ENCODE measurements around the gene CNMD. TPM values are rescaled to one million over a fixed set of nuclear protein-coding genes. Genes with fewer than 3 reads are reported as not detected.

CNMD gene
- polyA plus RNA-seq, 1 of the 3 experiments (the other 2 are of a cell fraction): not detected

GRCh38 chr13:52696566-52696965 is 43.1 kb downstream of the CNMD start:
- Histone ChIP-seq H3K9ac (no peak overlapping the region), H3K4me1 (ENCODE audit: control insufficient read depth in 1 of 2, insufficient read depth in 2 of 2, low read depth in 1 of 2, low read length in 1 of 2) (no peaks in the 10 kb centered on the region), H3K27ac (ENCODE audit: low read depth in 2 of 2, low read length in 1 of 2) (no peak overlapping the region), H4K20me1 (ENCODE audit: insufficient read depth) (no peaks in the 10 kb centered on the region), H2AFZ (ENCODE audit: low read depth) (no peak overlapping the region), H3K4me3 (ENCODE audit: low read depth in 2 of 2, low read length in 1 of 2) (no peak overlapping the region), H3F3A (replicated peaks; ENCODE audit: insufficient read depth) (no peaks in the 10 kb centered on the region), H3K27me3 (ENCODE audit: insufficient read depth) (no peaks in the 10 kb centered on the region), H3K4me2 (no peak overlapping the region), H3K9me3 (no peaks in the 10 kb centered on the region), H3K36me3 (replicated peaks in 1 of 2; ENCODE audit: control insufficient read depth in 1 of 2, insufficient read depth in 2 of 2, low read length in 1 of 2) (peaks cover 4 to 8% of the 10 kb centered on the region in 2 experiments), H3K9me2 (no peaks in the 10 kb centered on the region), H3K79me2 (ENCODE audit: insufficient read depth) (no peaks in the 10 kb centered on the region)
- ChIA-PET CTCF (no interaction called here), POLR2A (no interaction called here)
- no peak for DNase-seq
- TF ChIP-seq MXI1 (IDR thresholded peaks at IDR 0.05; ENCODE audit: low read depth, low read length) (no peak), POLR2AphosphoS5 (IDR thresholded peaks at IDR 0.05; ENCODE audit: low read depth, low read length) (no peak), RFX5 (IDR thresholded peaks at IDR 0.05; ENCODE audit: low read length) (no peak), FOXM1 (IDR thresholded peaks at IDR 0.05; ENCODE audit: low read depth) (no peak), TCF12 (IDR thresholded peaks at IDR 0.05) (no peak), IRF3 (IDR thresholded peaks at IDR 0.05; ENCODE audit: low read depth, low read length) (no peak), YY1 (IDR thresholded peaks at IDR 0.05; ENCODE audit: low read depth) (no peak), RAD21 (IDR thresholded peaks at IDR 0.05; ENCODE audit: low read length) (no peak), RXRA (IDR thresholded peaks at IDR 0.05; ENCODE audit: borderline replicate concordance, low read depth) (no peak), GATA2 (CRISPR knock-in tag; IDR thresholded peaks at IDR 0.05) (no peak), REST (IDR thresholded peaks at IDR 0.05; ENCODE audit: low read depth, low read length) (no peak), SIN3A (IDR thresholded peaks at IDR 0.05; ENCODE audit: borderline replicate concordance, low read depth, low read length) (no peak), SMC3 (IDR thresholded peaks at IDR 0.05; ENCODE audit: low read depth, low read length) (no peak)
- TF ChIP-seq, protein P1, sequence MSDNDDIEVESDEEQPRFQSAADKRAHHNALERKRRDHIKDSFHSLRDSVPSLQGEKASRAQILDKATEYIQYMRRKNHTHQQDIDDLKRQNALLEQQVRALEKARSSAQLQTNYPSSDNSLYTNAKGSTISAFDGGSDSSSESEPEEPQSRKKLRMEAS (IDR thresholded peaks at IDR 0.05; ENCODE audit: low read depth): no peak
- TF ChIP-seq, protein P2, sequence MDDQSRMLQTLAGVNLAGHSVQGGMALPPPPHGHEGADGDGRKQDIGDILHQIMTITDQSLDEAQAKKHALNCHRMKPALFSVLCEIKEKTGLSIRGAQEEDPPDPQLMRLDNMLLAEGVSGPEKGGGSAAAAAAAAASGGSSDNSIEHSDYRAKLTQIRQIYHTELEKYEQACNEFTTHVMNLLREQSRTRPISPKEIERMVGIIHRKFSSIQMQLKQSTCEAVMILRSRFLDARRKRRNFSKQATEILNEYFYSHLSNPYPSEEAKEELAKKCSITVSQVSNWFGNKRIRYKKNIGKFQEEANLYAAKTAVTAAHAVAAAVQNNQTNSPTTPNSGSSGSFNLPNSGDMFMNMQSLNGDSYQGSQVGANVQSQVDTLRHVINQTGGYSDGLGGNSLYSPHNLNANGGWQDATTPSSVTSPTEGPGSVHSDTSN (IDR thresholded peaks at IDR 0.05): no peak
- TF ChIP-seq, protein P3, sequence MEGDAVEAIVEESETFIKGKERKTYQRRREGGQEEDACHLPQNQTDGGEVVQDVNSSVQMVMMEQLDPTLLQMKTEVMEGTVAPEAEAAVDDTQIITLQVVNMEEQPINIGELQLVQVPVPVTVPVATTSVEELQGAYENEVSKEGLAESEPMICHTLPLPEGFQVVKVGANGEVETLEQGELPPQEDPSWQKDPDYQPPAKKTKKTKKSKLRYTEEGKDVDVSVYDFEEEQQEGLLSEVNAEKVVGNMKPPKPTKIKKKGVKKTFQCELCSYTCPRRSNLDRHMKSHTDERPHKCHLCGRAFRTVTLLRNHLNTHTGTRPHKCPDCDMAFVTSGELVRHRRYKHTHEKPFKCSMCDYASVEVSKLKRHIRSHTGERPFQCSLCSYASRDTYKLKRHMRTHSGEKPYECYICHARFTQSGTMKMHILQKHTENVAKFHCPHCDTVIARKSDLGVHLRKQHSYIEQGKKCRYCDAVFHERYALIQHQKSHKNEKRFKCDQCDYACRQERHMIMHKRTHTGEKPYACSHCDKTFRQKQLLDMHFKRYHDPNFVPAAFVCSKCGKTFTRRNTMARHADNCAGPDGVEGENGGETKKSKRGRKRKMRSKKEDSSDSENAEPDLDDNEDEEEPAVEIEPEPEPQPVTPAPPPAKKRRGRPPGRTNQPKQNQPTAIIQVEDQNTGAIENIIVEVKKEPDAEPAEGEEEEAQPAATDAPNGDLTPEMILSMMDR (IDR thresholded peaks at IDR 0.05): no peak
- WGBS (ENCODE audit: low lambda C conversion rate): 90% methylated on average over 5 of the region's 5 CpGs
